IMR-90 (cell line): ENCODE results near the gene CAMK4. TPM values are rescaled to one million over a fixed set of nuclear protein-coding genes. Genes with fewer than 3 reads are reported as not detected.

Experiments used
- ATAC-seq: fragments of 200-7000 bp; cut with Tn5 transposase; 2 replicates; pipeline ENCODE4 v1.9.1; 2020; ENCODE audit warnings: low read depth, mild to moderate bottlenecking, moderate library complexity
- BruUV-seq: library from RNA; stranded (reverse); fragments of 400-500 nt; replicated peaks from 2 replicates; lab custom pipeline; 2021; lab: Mats Ljungman, UMichigan
- CTCF ChIA-PET: fragments of 300-600 bp; formaldehyde crosslinking; extraction: SDS; loops from one replicate; lab custom pipeline; 2021; ENCODE audit warnings: antibody characterized with exemption; lab: Yijun Ruan, JAX
- POLR2A ChIA-PET: fragments of 300-600 bp; sonication (Branson Sonifier 250); formaldehyde crosslinking; loops from one replicate; lab custom pipeline; 2022; ENCODE audit warnings: antibody characterized with exemption; ENCODE audit not compliant: unreplicated experiment; lab: Charles Lee
- DNase-seq: peaks from one replicate; pipeline ENCODE4 v3.0.0; 2013
- H2AFZ ChIP-seq: replicated peaks from 2 replicates; pipeline ENCODE3; 2013; ENCODE audit warnings: low read length, mild to moderate bottlenecking; ENCODE audit not compliant: poor library complexity
- H2AK5ac ChIP-seq: 2 replicates; pipeline ENCODE4 v1.6.1; 2013; ENCODE audit warnings: low read depth, low read length, inconsistent platforms
- H2AK9ac ChIP-seq: replicated peaks from 2 replicates; pipeline ENCODE3; 2013; ENCODE audit warnings: mild to moderate bottlenecking, low read depth, low read length, moderate library complexity; ENCODE audit not compliant: poor library complexity
- H2BK120ac ChIP-seq: 2 replicates; pipeline ENCODE4 v1.6.1; 2013; ENCODE audit warnings: low read depth, low read length, inconsistent platforms
- H2BK15ac ChIP-seq: 3 replicates; pipeline ENCODE4 v1.6.1; 2013; ENCODE audit warnings: low read depth, low read length, inconsistent platforms
- H2BK20ac ChIP-seq: 2 replicates; pipeline ENCODE4 v1.6.1; 2013; ENCODE audit warnings: low read depth, mild to moderate bottlenecking, inconsistent platforms, low read length, moderate library complexity
- H2BK5ac ChIP-seq: 2 replicates; pipeline ENCODE4 v1.6.1; 2013; ENCODE audit warnings: mild to moderate bottlenecking, low read depth, low read length, inconsistent platforms; ENCODE audit not compliant: poor library complexity, severe bottlenecking
- H3K14ac ChIP-seq: replicated peaks from 2 replicates; pipeline ENCODE4 v1.6.1; 2013; ENCODE audit warnings: low read depth, low read length, inconsistent platforms
- H3K18ac ChIP-seq: 2 replicates; pipeline ENCODE4 v1.6.1; 2013; ENCODE audit warnings: low read depth, low read length, control low read depth
- H3K23ac ChIP-seq: 2 replicates; pipeline ENCODE4 v1.6.1; 2013; ENCODE audit warnings: low read depth, low read length, inconsistent platforms
- H3K27ac ChIP-seq: 2 replicates; pipeline ENCODE4 v1.5.1; 2013; ENCODE audit warnings: mild to moderate bottlenecking, control low read depth, low read length; ENCODE audit not compliant: insufficient read depth
- H3K27me3 ChIP-seq: 2 replicates; pipeline ENCODE4 v1.6.1; 2013; ENCODE audit warnings: low read length; ENCODE audit not compliant: control insufficient read depth, insufficient read depth
- H3K36me3 ChIP-seq: 2 replicates; pipeline ENCODE4 v1.6.1; 2013; ENCODE audit warnings: low read length, mixed read lengths; ENCODE audit not compliant: control insufficient read depth, insufficient read depth
- H3K4ac ChIP-seq: 2 replicates; pipeline ENCODE4 v1.6.1; 2013; ENCODE audit warnings: low read depth, low read length, inconsistent platforms
- H3K4me1 ChIP-seq: 2 replicates; pipeline ENCODE4 v1.6.1; 2013; ENCODE audit warnings: low read length, mixed read lengths; ENCODE audit not compliant: control insufficient read depth, insufficient read depth
- H3K4me2 ChIP-seq: 2 replicates; pipeline ENCODE4 v1.6.1; 2013; ENCODE audit warnings: low read depth, mild to moderate bottlenecking, control low read depth, low read length, moderate library complexity
- H3K4me3 ChIP-seq: 2 replicates; pipeline ENCODE4 v1.5.1; 2013; ENCODE audit warnings: low read depth, mild to moderate bottlenecking, control low read depth, low read length, moderate library complexity; ENCODE audit not compliant: insufficient read depth
- H3K56ac ChIP-seq: 2 replicates; pipeline ENCODE4 v1.6.1; 2013; ENCODE audit warnings: low read length, inconsistent platforms; ENCODE audit not compliant: insufficient read depth; ENCODE audit errors: extremely low read depth
- H3K79me1 ChIP-seq, 2 experiments: 2 replicates each; pipeline ENCODE4 v1.6.1; 2013; ENCODE audit warnings: low read length in 2 of 2, inconsistent platforms in 1 of 2, low read depth in 1 of 2
- H3K9ac ChIP-seq: 2 replicates; pipeline ENCODE4 v1.6.1; 2013; ENCODE audit warnings: low read depth, low read length, control low read depth
- H3K9me1 ChIP-seq: 2 replicates; pipeline ENCODE4 v1.6.1; 2013; ENCODE audit warnings: low read length, inconsistent platforms; ENCODE audit not compliant: insufficient read depth
- H3K9me3 ChIP-seq: 2 replicates; pipeline ENCODE4 v1.6.1; 2013; ENCODE audit warnings: low read length; ENCODE audit not compliant: control insufficient read depth, insufficient read depth
- H4K20me1 ChIP-seq: 2 replicates; pipeline ENCODE4 v1.6.1; 2013; ENCODE audit warnings: low read length, inconsistent platforms; ENCODE audit not compliant: insufficient read depth
- H4K5ac ChIP-seq: 2 replicates; pipeline ENCODE4 v1.6.1; 2013; ENCODE audit warnings: mild to moderate bottlenecking, low read depth, low read length, control low read depth
- H4K8ac ChIP-seq, 2 experiments: 2 replicates each; pipeline ENCODE4 v1.6.1; 2013; ENCODE audit warnings: low read depth in 2 of 2, low read length in 2 of 2, control low read depth in 1 of 2, inconsistent platforms in 1 of 2
- H4K91ac ChIP-seq: 2 replicates; pipeline ENCODE4 v1.6.1; 2013; ENCODE audit warnings: low read depth, low read length, inconsistent platforms; ENCODE audit not compliant: insufficient read depth
- CHD1 ChIP-seq: IDR thresholded peaks from 2 replicates; pipeline ENCODE4 v1.6.1; 2012; ENCODE audit warnings: low read depth, low read length, improper control_type of control experiment
- MAFK ChIP-seq: IDR thresholded peaks from 2 replicates; pipeline ENCODE4 v1.6.1; 2012; ENCODE audit warnings: low read depth, low read length, improper control_type of control experiment
- MAZ ChIP-seq: IDR thresholded peaks from 2 replicates; pipeline ENCODE4 v1.6.1; 2012; ENCODE audit warnings: low read depth, mild to moderate bottlenecking, low read length, improper control_type of control experiment, moderate library complexity, borderline replicate concordance
- MXI1 ChIP-seq: IDR thresholded peaks from 2 replicates; pipeline ENCODE4 v1.6.1; 2012; ENCODE audit warnings: low read depth, mild to moderate bottlenecking, low read length, moderate library complexity, borderline replicate concordance
- NFE2L2 ChIP-seq: fragments of 150-350 bp; IDR thresholded peaks from 2 replicates; pipeline ENCODE4 v1.6.1; 2016; ENCODE audit warnings: low read depth, mild to moderate bottlenecking, low read length
- POLR2A ChIP-seq: IDR thresholded peaks from 2 replicates; pipeline ENCODE4 v1.6.1; 2012; ENCODE audit warnings: mild to moderate bottlenecking, low read depth, low read length
- RAD21 ChIP-seq: IDR thresholded peaks from 2 replicates; pipeline ENCODE4 v1.6.1; 2012; ENCODE audit warnings: low read length, improper control_type of control experiment
- RCOR1 ChIP-seq: IDR thresholded peaks from 2 replicates; pipeline ENCODE4 v1.6.1; 2012; ENCODE audit warnings: mild to moderate bottlenecking, low read length, improper control_type of control experiment; ENCODE audit not compliant: insufficient replicate concordance
- SMC3 ChIP-seq: fragments of 150-350 bp; IDR thresholded peaks from 2 replicates; pipeline ENCODE4 v1.6.1; 2016; ENCODE audit warnings: low read depth, mild to moderate bottlenecking, antibody characterized with exemption, low read length, moderate library complexity
- WGBS, 2 experiments: methylation state at CpG; one replicate each; pipeline versions ENCODE4 v1.1.5 to v1.1.7; 2013; ENCODE audit warnings: missing lambda C conversion rate in 2 of 2; ENCODE audit not compliant: insufficient read length in 1 of 2; ENCODE audit errors: extremely low coverage in 2 of 2; 5-methylcytosine and 5-hydroxymethylcytosine counted together
- dilution Hi-C: fragments of 300-500 bp; cut with HindIII; formaldehyde crosslinking; loops from one replicate; pipeline ENCODE4 v1.14.3; 2018; ENCODE audit warnings: low sequenced_read_pairs; ENCODE audit not compliant: unreplicated experiment
- in situ Hi-C: fragments of 300-500 bp; cut with MboI; formaldehyde crosslinking; loops from 3 replicates; pipeline ENCODE4 v1.14.3; 2019; ENCODE audit warnings: low sequenced_read_pairs, inconsistent platforms, mixed read lengths
- intact Hi-C: fragments of 100-400 bp; cut with micrococcal nuclease; formaldehyde crosslinking; loops from 2 replicates; pipeline ENCODE4 v1.10.0; 2022
- polyA plus RNA-seq, 3 experiments: library from polyadenylated mRNA; depleted of rRNA; stranded (reverse); fragments of >200 nt; gene quantifications; 2 replicates each; pipeline ENCODE4 v1.2.3, GENCODE V29; 2012; ENCODE audit warnings: low replicate concordance in 1 of 3
- total RNA-seq: library from RNA; depleted of rRNA; stranded (reverse); fragments of >200 nt; gene quantifications from 2 replicates; pipeline ENCODE4 v1.2.3, GENCODE V29; 2012
- TF ChIP-seq, protein P1 (sequence below): fragments of 150-350 bp; IDR thresholded peaks from 2 replicates; pipeline ENCODE4 v1.6.1; 2016; ENCODE audit warnings: low read depth, mild to moderate bottlenecking, low read length, moderate library complexity, borderline replicate concordance
- TF ChIP-seq, protein P2 (sequence below): conservative IDR thresholded peaks from 2 replicates; pipeline ENCODE4 v1.5.1; 2012; ENCODE audit warnings: mild to moderate bottlenecking, low read depth, low read length, improper control_type of control experiment

The CAMK4 gene
- total and polyA plus RNA-seq, 2 of the 4 experiments (the other 2 are of a cell fraction), result 3.7 to 4.8 TPM

DNA sequence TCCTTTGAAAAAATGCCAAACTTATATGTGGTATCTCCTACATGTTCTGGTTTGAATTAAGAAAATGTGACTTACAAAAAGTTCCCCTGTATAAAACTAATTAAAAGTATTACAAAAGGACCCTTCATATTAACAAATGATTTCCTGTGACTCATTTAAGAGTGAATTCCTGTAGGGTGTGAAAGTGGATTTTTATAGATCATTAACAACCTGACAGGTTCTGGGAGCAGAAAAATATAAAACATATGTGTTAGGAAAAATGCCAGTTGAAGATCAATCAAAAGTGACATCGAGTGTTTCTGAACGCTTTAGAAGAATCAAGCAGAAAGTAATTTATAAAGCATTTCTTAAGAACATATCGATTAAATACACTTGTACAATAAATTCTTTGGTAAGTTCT, 35.5 kb downstream of the CAMK4 start:
- H4K91ac ChIP-seq, result no peak overlapping the region
- H3K4me3 ChIP-seq, result no peak overlapping the region
- no TSS peak for BruUV-seq
- no peaks in the 10 kb centered on the region for H3K79me1 ChIP-seq
- no peak overlapping the region for H3K27ac ChIP-seq
- no peak overlapping the region for H2AK9ac ChIP-seq
- dilution Hi-C loops (no loop called here), in situ Hi-C loops (no loop called here), intact Hi-C loops (no loop called here)
- H3K4me2 ChIP-seq, result no peak overlapping the region
- no peak overlapping the region for H3K18ac ChIP-seq
- no peaks in the 10 kb centered on the region for H3K9me1 ChIP-seq
- no peak overlapping the region for H4K8ac ChIP-seq
- no peak overlapping the region for H2BK120ac ChIP-seq
- no peak for TF ChIP-seq MAFK
- TF ChIP-seq NFE2L2, result no peak
- no peak for TF ChIP-seq MAZ
- TF ChIP-seq CHD1, result no peak
- no peak for TF ChIP-seq SMC3
- no peak for TF ChIP-seq RAD21
- TF ChIP-seq MXI1, result no peak
- no peak for TF ChIP-seq POLR2A
- no peak for TF ChIP-seq RCOR1
- TF ChIP-seq, protein P1, sequence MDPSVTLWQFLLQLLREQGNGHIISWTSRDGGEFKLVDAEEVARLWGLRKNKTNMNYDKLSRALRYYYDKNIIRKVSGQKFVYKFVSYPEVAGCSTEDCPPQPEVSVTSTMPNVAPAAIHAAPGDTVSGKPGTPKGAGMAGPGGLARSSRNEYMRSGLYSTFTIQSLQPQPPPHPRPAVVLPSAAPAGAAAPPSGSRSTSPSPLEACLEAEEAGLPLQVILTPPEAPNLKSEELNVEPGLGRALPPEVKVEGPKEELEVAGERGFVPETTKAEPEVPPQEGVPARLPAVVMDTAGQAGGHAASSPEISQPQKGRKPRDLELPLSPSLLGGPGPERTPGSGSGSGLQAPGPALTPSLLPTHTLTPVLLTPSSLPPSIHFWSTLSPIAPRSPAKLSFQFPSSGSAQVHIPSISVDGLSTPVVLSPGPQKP, result no peak
- TF ChIP-seq, protein P2, sequence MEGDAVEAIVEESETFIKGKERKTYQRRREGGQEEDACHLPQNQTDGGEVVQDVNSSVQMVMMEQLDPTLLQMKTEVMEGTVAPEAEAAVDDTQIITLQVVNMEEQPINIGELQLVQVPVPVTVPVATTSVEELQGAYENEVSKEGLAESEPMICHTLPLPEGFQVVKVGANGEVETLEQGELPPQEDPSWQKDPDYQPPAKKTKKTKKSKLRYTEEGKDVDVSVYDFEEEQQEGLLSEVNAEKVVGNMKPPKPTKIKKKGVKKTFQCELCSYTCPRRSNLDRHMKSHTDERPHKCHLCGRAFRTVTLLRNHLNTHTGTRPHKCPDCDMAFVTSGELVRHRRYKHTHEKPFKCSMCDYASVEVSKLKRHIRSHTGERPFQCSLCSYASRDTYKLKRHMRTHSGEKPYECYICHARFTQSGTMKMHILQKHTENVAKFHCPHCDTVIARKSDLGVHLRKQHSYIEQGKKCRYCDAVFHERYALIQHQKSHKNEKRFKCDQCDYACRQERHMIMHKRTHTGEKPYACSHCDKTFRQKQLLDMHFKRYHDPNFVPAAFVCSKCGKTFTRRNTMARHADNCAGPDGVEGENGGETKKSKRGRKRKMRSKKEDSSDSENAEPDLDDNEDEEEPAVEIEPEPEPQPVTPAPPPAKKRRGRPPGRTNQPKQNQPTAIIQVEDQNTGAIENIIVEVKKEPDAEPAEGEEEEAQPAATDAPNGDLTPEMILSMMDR, result no peak
- no peaks in the 10 kb centered on the region for H3K9me3 ChIP-seq
- no CpG with 5 or more reads among the region's 3 CpGs for WGBS, 2 experiments
- no peak overlapping the region for H2BK20ac ChIP-seq
- H3K4me1 ChIP-seq, result no peaks in the 10 kb centered on the region
- no peak overlapping the region for H2BK5ac ChIP-seq
- no peak overlapping the region for H2AK5ac ChIP-seq
- DNase-seq (no peak), ATAC-seq (no peak)
- H3K56ac ChIP-seq, result no peak overlapping the region
- no peak overlapping the region for H2BK15ac ChIP-seq
- no peaks in the 10 kb centered on the region for H4K20me1 ChIP-seq
- no peak overlapping the region for H3K4ac ChIP-seq
- no peak overlapping the region for H3K9ac ChIP-seq
- H3K14ac ChIP-seq, result no peak overlapping the region
- no peaks in the 10 kb centered on the region for H3K27me3 ChIP-seq
- H4K5ac ChIP-seq, result no peak overlapping the region
- ChIA-PET POLR2A (no interaction called here), CTCF (no interaction called here)
- H2AFZ ChIP-seq, result no peak overlapping the region
- H3K23ac ChIP-seq, result no peak overlapping the region
- H3K36me3 ChIP-seq, result no peaks in the 10 kb centered on the region
